Endothelial cell of umbilical vein (primary cell): ENCODE data around the gene SP3. TPM values are rescaled to one million over a fixed set of nuclear protein-coding genes. Genes with fewer than 3 reads are reported as not detected.

Experiments used
- BruUV-seq: library from RNA; stranded (reverse); fragments of 400-500 nt; replicated peaks from 2 replicates; lab custom pipeline; 2021; lab: Mats Ljungman, UMichigan
- CTCF ChIA-PET: fragments of 300-600, 350-600 bp; sonication (Branson Sonifier 250); formaldehyde crosslinking; loops from one replicate; lab custom pipeline; 2021; ENCODE audit warnings: antibody characterized with exemption, inconsistent platforms; lab: Charles Lee
- POLR2A ChIA-PET: fragments of 300-600, 350-600 bp; sonication (Branson Sonifier 250); formaldehyde crosslinking; loops from one replicate; lab custom pipeline; 2021; ENCODE audit warnings: antibody characterized with exemption, inconsistent platforms; lab: Charles Lee
- DNase-seq: peaks from one replicate; pipeline ENCODE4 v3.0.0-alpha.2; 2011; ENCODE audit warnings: low read depth, low spot score
- FAIRE-seq: peaks from 2 replicates; lab custom pipeline; 2011; peaks lifted over from hg19 to GRCh38; lab: Jason Lieb, UNC
- H2AFZ ChIP-seq: 2 replicates; pipeline ENCODE4 v1.6.0; 2012; ENCODE audit warnings: low read depth, low read length, control low read depth, inconsistent platforms
- H3K27ac ChIP-seq: 2 replicates; pipeline ENCODE4 v1.5.1; 2011; ENCODE audit warnings: low read depth, mild to moderate bottlenecking, control low read depth, low read length, moderate library complexity; ENCODE audit not compliant: insufficient read depth
- H3K27me3 ChIP-seq, 2 experiments: 2 replicates each; pipeline versions ENCODE4 v1.6.0 to v1.6.1; 2011; ENCODE audit warnings: low read length in 2 of 2, mixed read lengths in 1 of 2; ENCODE audit not compliant: control insufficient read depth in 2 of 2, insufficient read depth in 2 of 2
- H3K36me3 ChIP-seq, 2 experiments: 2 replicates in 1 of 2; 3 replicates in 1 of 2; pipeline ENCODE4 v1.5.1; 2011; ENCODE audit warnings: low read length in 2 of 2, mild to moderate bottlenecking in 1 of 2, moderate library complexity in 1 of 2; ENCODE audit not compliant: control insufficient read depth in 2 of 2, insufficient read depth in 2 of 2; ENCODE audit errors: extremely low read depth in 1 of 2
- H3K4me1 ChIP-seq: 3 replicates; pipeline ENCODE4 v1.5.1; 2011; ENCODE audit warnings: mild to moderate bottlenecking, low read length; ENCODE audit not compliant: control insufficient read depth, insufficient read depth; ENCODE audit errors: extremely low read depth
- H3K4me2 ChIP-seq: 2 replicates; pipeline ENCODE4 v1.6.1; 2011; ENCODE audit warnings: low read length, control low read depth, mixed read lengths; ENCODE audit not compliant: insufficient read depth
- H3K4me3 ChIP-seq, 3 experiments: fragments of 200-600 bp in 1 of 3; sonication (generic), shearing (Covaris generic) in 1 of 3; replicated peaks in 1 of 3; 2 replicates each; pipeline ENCODE4 v1.5.1; 2011 to 2016; ENCODE audit warnings: control low read depth in 3 of 3, low read length in 3 of 3, mild to moderate bottlenecking in 2 of 3, inconsistent platforms in 1 of 3, low read depth in 1 of 3, moderate library complexity in 1 of 3; ENCODE audit not compliant: insufficient read depth in 1 of 3
- H3K79me2 ChIP-seq: 2 replicates; pipeline ENCODE4 v1.6.0; 2012; ENCODE audit warnings: low read length, inconsistent platforms; ENCODE audit not compliant: control insufficient read depth, insufficient read depth
- H3K9ac ChIP-seq: replicated peaks from 2 replicates; pipeline ENCODE3; 2011; ENCODE audit warnings: low read length, control low read depth; ENCODE audit not compliant: insufficient read depth; ENCODE audit errors: extremely low read depth
- H3K9me1 ChIP-seq: replicated peaks from 3 replicates; pipeline ENCODE4 v1.6.0; 2011; ENCODE audit warnings: mild to moderate bottlenecking, low read length; ENCODE audit not compliant: control insufficient read depth, insufficient read depth; ENCODE audit errors: extremely low read depth
- H3K9me3 ChIP-seq: replicated peaks from 2 replicates; pipeline ENCODE4 v1.5.1; 2012; ENCODE audit warnings: low read length, inconsistent platforms; ENCODE audit not compliant: control insufficient read depth, insufficient read depth
- H4K20me1 ChIP-seq: replicated peaks from 2 replicates; pipeline ENCODE3; 2011; ENCODE audit warnings: mild to moderate bottlenecking, low read length; ENCODE audit not compliant: control insufficient read depth, insufficient read depth; ENCODE audit errors: extremely low read depth
- CTCF ChIP-seq, 2 donors: IDR thresholded peaks; 1 replicate in 1 of 2; 2 replicates in 1 of 2; pipeline ENCODE4 v1.5.1; 2011; ENCODE audit warnings: low read length in 2 of 2, mild to moderate bottlenecking in 2 of 2, moderate library complexity in 2 of 2, control low read depth in 1 of 2, inconsistent platforms in 1 of 2, low read depth in 1 of 2; ENCODE audit not compliant: insufficient read depth in 1 of 2; ENCODE audit errors: extremely low read depth in 1 of 2
- EZH2 ChIP-seq: IDR thresholded peaks from 2 replicates; pipeline ENCODE4 v1.6.1; 2012; ENCODE audit warnings: borderline replicate concordance, low read depth, mild to moderate bottlenecking, moderate library complexity, low read length, inconsistent platforms; ENCODE audit not compliant: severe bottlenecking
- FOS ChIP-seq: IDR thresholded peaks from 2 replicates; pipeline ENCODE4 v1.6.1; 2011; ENCODE audit warnings: mild to moderate bottlenecking, low read length, moderate library complexity, borderline replicate concordance; ENCODE audit not compliant: insufficient read depth
- GATA2 ChIP-seq: IDR thresholded peaks from 2 replicates; pipeline ENCODE4 v1.7.0; 2011; ENCODE audit warnings: low read depth, mild to moderate bottlenecking, moderate library complexity, mixed read lengths, low read length; ENCODE audit not compliant: insufficient read length, insufficient read depth
- JUN ChIP-seq: IDR thresholded peaks from 2 replicates; pipeline ENCODE4 v1.6.1; 2011; ENCODE audit warnings: borderline replicate concordance, low read depth; ENCODE audit not compliant: insufficient read length, insufficient read depth
- MAX ChIP-seq: IDR thresholded peaks from 2 replicates; pipeline ENCODE4 v1.6.1; 2011; ENCODE audit not compliant: insufficient read depth, insufficient read length
- MYC ChIP-seq: IDR thresholded peaks from one replicate; pipeline ENCODE4 v1.6.1; 2011; ENCODE audit warnings: mild to moderate bottlenecking, low read depth, low read length
- POLR2A ChIP-seq: IDR thresholded peaks from 2 replicates; pipeline ENCODE4 v1.6.1; 2012; ENCODE audit warnings: low read depth, mild to moderate bottlenecking, control low read depth, low read length
- POLR2AphosphoS5 ChIP-seq: IDR thresholded peaks from 2 replicates; pipeline ENCODE4 v1.6.1; 2012; ENCODE audit warnings: low read depth, mild to moderate bottlenecking, control low read depth, low read length, moderate library complexity; ENCODE audit not compliant: insufficient read depth
- dilution Hi-C: fragments of 300-500 bp; cut with MboI; formaldehyde crosslinking; loops from one replicate; pipeline ENCODE4 v1.15.0; 2019; ENCODE audit warnings: low sequenced_read_pairs; ENCODE audit not compliant: extremely low pct_ligation_motif_present
- intact Hi-C: fragments of 100-400 bp; cut with micrococcal nuclease; formaldehyde crosslinking; loops from one replicate; pipeline ENCODE4 v1.10.0; 2022
- polyA plus RNA-seq, 4 experiments: library from polyadenylated mRNA; depleted of rRNA in 3 of 4; stranded (reverse) in 3 of 4; unstranded in 1 of 4; fragments of >200 nt; gene quantifications; 2 replicates each; pipeline versions ENCODE4 v1.2.1 to v1.2.3, GENCODE V29; 2011 to 2012; ENCODE audit warnings: missing spikeins in 1 of 4
- total RNA-seq: library from RNA; stranded (reverse); gene quantifications from 2 replicates; pipeline ENCODE4 v1.2.3, GENCODE V29; 2021

Gene SP3
- total and polyA plus RNA-seq, 2 donors (not counting 3 experiments of a cell fraction or from before 2014, with no cell fraction given): 23.9 to 59.0 TPM

DNA sequence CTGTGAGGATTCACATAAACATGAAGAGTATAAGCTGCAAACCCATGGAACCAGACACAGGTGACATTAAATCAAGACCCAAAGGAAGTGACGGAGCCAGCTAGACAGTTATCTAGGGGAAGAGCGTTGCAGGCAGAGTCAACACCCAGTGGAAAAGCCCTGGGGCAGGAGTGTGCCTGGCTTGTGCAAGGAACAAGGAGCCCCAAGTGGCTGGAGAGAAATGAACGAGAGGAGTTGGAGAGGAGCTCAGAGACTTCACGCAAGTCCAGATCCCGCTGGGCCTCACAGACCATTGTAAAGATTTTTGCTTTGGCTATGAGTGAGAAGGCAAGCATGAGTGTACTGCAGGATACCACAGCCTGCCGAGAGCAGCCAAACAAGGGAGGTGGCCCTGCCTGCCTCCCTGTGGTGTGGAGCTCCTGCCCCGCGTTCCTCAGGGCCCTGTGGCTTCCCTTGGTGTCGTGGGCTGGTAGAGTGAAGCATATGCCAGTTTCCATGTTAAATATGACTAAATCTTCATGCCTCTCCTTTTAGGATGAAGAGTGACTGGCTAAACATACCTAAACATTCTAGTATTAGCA, 88.2 kb downstream of the SP3 start:
- no TSS peak for BruUV-seq
- dilution Hi-C loops: no loop called here

More for the DNA sequence above, 88.2 kb downstream of the SP3 start:
- Histone ChIP-seq H2AFZ (no peak overlapping the region), H3K4me1 (no peaks in the 10 kb centered on the region), H3K27me3 (peaks cover 9 to 17% of the 10 kb centered on the region in 2 experiments), H3K9ac (no peak overlapping the region), H4K20me1 (no peaks in the 10 kb centered on the region), H3K9me1 (no peaks in the 10 kb centered on the region), H3K4me2 (no peak overlapping the region), H3K36me3 (no peaks in the 10 kb centered on the region), H3K27ac (no peak overlapping the region), H3K4me3 (no peak overlapping the region), H3K79me2 (no peaks in the 10 kb centered on the region), H3K9me3 (no peaks in the 10 kb centered on the region)
- intact Hi-C loops: no loop called here
- DNase-seq (no peak), FAIRE-seq (no peak)
- CTCF ChIA-PET: interaction anchor here (1.0 to 2.3 kb wide), 2 partner anchors 13 to 50 kb away, joined by 3 to 5 read pairs; no protein-coding TSS in a partner anchor
- no peak for TF ChIP-seq JUN
- TF ChIP-seq MYC: no peak
- TF ChIP-seq FOS: no peak
- no peak for TF ChIP-seq GATA2
- no peak for TF ChIP-seq EZH2
- no peak for TF ChIP-seq MAX
- no peak for TF ChIP-seq CTCF (IDR thresholded peaks at IDR 0.05; ENCODE audit: extremely low read depth in 1 of 2, insufficient read depth in 1 of 2, low read depth in 1 of 2, low read length in 2 of 2)
- TF ChIP-seq POLR2A: no peak
- TF ChIP-seq POLR2AphosphoS5: no peak
- POLR2A ChIA-PET: no interaction called here
